HCT116 (cell line): Measurements from ENCODE around the gene RBM14. TPM values are rescaled to one million over a fixed set of nuclear protein-coding genes. Genes with fewer than 3 reads are reported as not detected.

Experiments used
- ATAC-seq: fragments of 200-7000 bp; cut with Tn5 transposase; 2 replicates; pipeline ENCODE4 v1.9.1; 2020; ENCODE audit warnings: mild to moderate bottlenecking, moderate library complexity
- BruUV-seq: library from RNA; stranded (reverse); fragments of 400-500 nt; replicated peaks from 2 replicates; lab custom pipeline; 2021; lab: Mats Ljungman, UMichigan
- CTCF ChIA-PET: fragments of 300-600 bp; sonication (Branson Sonifier 250); formaldehyde crosslinking; loops from one replicate; lab custom pipeline; 2021; ENCODE audit warnings: antibody characterized with exemption; lab: Charles Lee
- POLR2A ChIA-PET: fragments of 300-600, 350-600 bp; sonication (Branson Sonifier 250); formaldehyde crosslinking; loops from one replicate; lab custom pipeline; 2021; ENCODE audit warnings: antibody characterized with exemption; lab: Charles Lee
- RAD21 ChIA-PET, 2 experiments: fragments of 300-600 bp; sonication (Branson Sonifier 250); formaldehyde crosslinking; loops; one replicate each; lab custom pipeline; 2023; ENCODE audit warnings: low total read pairs in 2 of 2; ENCODE audit not compliant: uncharacterized antibody in 2 of 2, unreplicated experiment in 2 of 2, low non-redundant PET in 1 of 2; lab: Charles Lee
- DNase-seq: peaks from one replicate; pipeline ENCODE4 v3.0.0-alpha.2; 2010; ENCODE audit warnings: low read depth, low spot score
- H2AFZ ChIP-seq: fragments of 200-600 bp; shearing (Covaris generic), sonication (generic); 2 replicates; pipeline ENCODE4 v1.6.1; 2017; ENCODE audit warnings: low read depth, mixed run types, mixed read lengths, antibody characterized with exemption, low read length; ENCODE audit not compliant: poor library complexity, severe bottlenecking
- H3K27ac ChIP-seq: 2 replicates; pipeline ENCODE4 v1.5.1; 2012; ENCODE audit warnings: low read depth, low read length
- H3K27me3 ChIP-seq: fragments of 200-600 bp; sonication (generic); 2 replicates; pipeline ENCODE4 v1.6.1; 2016; ENCODE audit warnings: mixed run types, low read length, mixed read lengths; ENCODE audit not compliant: insufficient read depth
- H3K36me3 ChIP-seq, 2 experiments: fragments of 200-500 bp in 1 of 2; fragments of 200-600 bp in 1 of 2; sonication (Bioruptor generic) in 1 of 2; sonication (generic) in 1 of 2; 2 replicates each; pipeline versions ENCODE4 v1.5.1 to v1.6.1; 2014 to 2016; ENCODE audit warnings: low read length in 2 of 2, inconsistent platforms in 1 of 2, mixed read lengths in 1 of 2, mixed run types in 1 of 2; ENCODE audit not compliant: insufficient read depth in 2 of 2, control insufficient read depth in 1 of 2
- H3K4me1 ChIP-seq, 2 experiments: fragments of 200-600 bp in 1 of 2; sonication (generic) in 1 of 2; 2 replicates each; pipeline versions ENCODE4 v1.5.1 to v1.6.1; 2012 to 2017; ENCODE audit warnings: low read length in 2 of 2, inconsistent platforms in 1 of 2, mild to moderate bottlenecking in 1 of 2, mixed read lengths in 1 of 2, mixed run types in 1 of 2, moderate library complexity in 1 of 2; ENCODE audit not compliant: insufficient read depth in 2 of 2, control insufficient read depth in 1 of 2
- H3K4me2 ChIP-seq: fragments of 200-600 bp; sonication (generic); 2 replicates; pipeline ENCODE4 v1.6.1; 2017; ENCODE audit warnings: mixed run types, low read length, mixed read lengths
- H3K4me3 ChIP-seq, 2 experiments: fragments of 200-600 bp in 1 of 2; sonication (generic) in 1 of 2; replicated peaks in 1 of 2; 2 replicates each; pipeline ENCODE4 v1.5.1; 2011 to 2016; ENCODE audit warnings: low read length in 2 of 2, control low read depth in 1 of 2, low read depth in 1 of 2, mild to moderate bottlenecking in 1 of 2, mixed read lengths in 1 of 2, mixed run types in 1 of 2
- H3K79me2 ChIP-seq: fragments of 200-600 bp; sonication (generic); 2 replicates; pipeline ENCODE4 v1.6.1; 2017; ENCODE audit warnings: mild to moderate bottlenecking, mixed run types, low read length, moderate library complexity, mixed read lengths; ENCODE audit not compliant: insufficient read depth
- H3K9ac ChIP-seq: fragments of 200-600 bp; sonication (generic); 2 replicates; pipeline ENCODE4 v1.6.1; 2016; ENCODE audit warnings: low read length, mixed read lengths
- H3K9me2 ChIP-seq: fragments of 200-600 bp; sonication (generic), shearing (Covaris generic); 2 replicates; pipeline ENCODE4 v1.6.1; 2017; ENCODE audit warnings: mixed run types, mild to moderate bottlenecking, moderate library complexity; ENCODE audit not compliant: insufficient read depth
- H3K9me3 ChIP-seq, 2 experiments: fragments of 200-500 bp in 1 of 2; fragments of 200-600 bp in 1 of 2; sonication (Bioruptor generic) in 1 of 2; sonication (generic) in 1 of 2; 2 replicates each; pipeline ENCODE4 v1.6.1; 2014 to 2017; ENCODE audit warnings: low read length in 2 of 2, mixed read lengths in 2 of 2, inconsistent platforms in 1 of 2, low read depth in 1 of 2, mild to moderate bottlenecking in 1 of 2, mixed run types in 1 of 2, moderate library complexity in 1 of 2; ENCODE audit not compliant: control insufficient read depth in 1 of 2, insufficient read depth in 1 of 2
- H4K20me1 ChIP-seq: fragments of 200-600 bp; sonication (generic), shearing (Covaris generic); 2 replicates; pipeline ENCODE4 v1.6.1; 2017; ENCODE audit warnings: mixed run types, mild to moderate bottlenecking, moderate library complexity; ENCODE audit not compliant: insufficient read depth
- CBX3 ChIP-seq: IDR thresholded peaks from 2 replicates; pipeline ENCODE4 v1.6.1; 2012; ENCODE audit warnings: low read depth
- ELF1 ChIP-seq: IDR thresholded peaks from 2 replicates; pipeline ENCODE4 v1.6.1; 2012; ENCODE audit warnings: low read depth, borderline replicate concordance
- EZH2phosphoT487 ChIP-seq: fragments of 200-600 bp; IDR thresholded peaks from 2 replicates; pipeline ENCODE4 v1.6.1; 2018; ENCODE audit warnings: antibody characterized with exemption, borderline replicate concordance
- MAX ChIP-seq: IDR thresholded peaks from 2 replicates; pipeline ENCODE4 v1.6.1; 2012
- POLR2A ChIP-seq: IDR thresholded peaks from 2 replicates; pipeline ENCODE4 v1.7.0; 2011; ENCODE audit warnings: borderline replicate concordance; ENCODE audit not compliant: insufficient read depth, insufficient read length; ENCODE audit errors: extremely low read depth
- POLR2AphosphoS5 ChIP-seq: IDR thresholded peaks from 2 replicates; pipeline ENCODE4 v1.6.1; 2011; ENCODE audit warnings: mild to moderate bottlenecking, low read depth, low read length, moderate library complexity
- SIN3A ChIP-seq: IDR thresholded peaks from 2 replicates; pipeline ENCODE4 v1.6.1; 2012; ENCODE audit warnings: low read depth
- SRF ChIP-seq: IDR thresholded peaks from 2 replicates; pipeline ENCODE4 v1.6.1; 2012; ENCODE audit warnings: low read depth
- TCF7L2 ChIP-seq: IDR thresholded peaks from 2 replicates; pipeline ENCODE4 v1.7.0; 2011; ENCODE audit warnings: borderline replicate concordance, inconsistent platforms; ENCODE audit not compliant: insufficient read depth, insufficient read length; ENCODE audit errors: extremely low read depth
- ZFX ChIP-seq: fragments of 450-650 bp; IDR thresholded peaks from 2 replicates; pipeline ENCODE4 v1.6.1; 2017
- intact Hi-C: fragments of 100-400 bp; cut with micrococcal nuclease; formaldehyde crosslinking; loops from 2 replicates; pipeline ENCODE4 v1.10.0; 2022
- total RNA-seq: library from RNA; stranded (reverse); gene quantifications from one replicate; pipeline ENCODE4 v1.2.1, GENCODE V29; 2021; ENCODE audit not compliant: unreplicated experiment
- TF ChIP-seq, protein P1 (sequence below): IDR thresholded peaks from 2 replicates; pipeline ENCODE4 v1.6.1; 2012; ENCODE audit warnings: low read depth
- TF ChIP-seq, protein P2 (sequence below): IDR thresholded peaks from 2 replicates; pipeline ENCODE4 v1.6.1; 2012
- TF ChIP-seq, protein P3 (sequence below): IDR thresholded peaks from 2 replicates; pipeline ENCODE4 v1.6.1; 2011; ENCODE audit warnings: mild to moderate bottlenecking, low read length, moderate library complexity; ENCODE audit not compliant: insufficient replicate concordance; ENCODE audit errors: extremely low read depth

The RBM14 gene
- total RNA-seq, 1 experiment from 2014 or later = 95.3 TPM

- H3K4me1 ChIP-seq = no peaks in the 10 kb centered on the region
- CTCF ChIA-PET = interaction anchor here (0.7 kb wide), 1 partner anchor 8 kb away, joined by 3 read pairs; the partner anchor contains the start of gene CCDC87
- no peaks in the 10 kb centered on the region for H3K9me3 ChIP-seq
- peaks cover 2 to 4% of the 10 kb centered on the region in 2 experiments; a peak in 2 of 4 replicates for H3K36me3 ChIP-seq
- no TSS peak for BruUV-seq
- no peak for TF ChIP-seq POLR2AphosphoS5
- TF ChIP-seq MAX = no peak
- TF ChIP-seq ELF1 = no peak
- TF ChIP-seq SRF = no peak
- TF ChIP-seq ZFX = no peak
- no peak for TF ChIP-seq SIN3A
- no peak for TF ChIP-seq TCF7L2
- TF ChIP-seq CBX3 = no peak
- ATAC-seq (no peak), DNase-seq (no peak)
- no peak overlapping the region for H3K4me2 ChIP-seq
- H3K79me2 ChIP-seq = no peaks in the 10 kb centered on the region; the same call in 1 of the 2 replicates
- H3K9me2 ChIP-seq = no peaks in the 10 kb centered on the region
- RAD21 ChIA-PET = no interaction called here
- H3K4me3 ChIP-seq = no peak overlapping the region
- intact Hi-C loops = no loop called here
- no peaks in the 10 kb centered on the region for H4K20me1 ChIP-seq
- H3K27me3 ChIP-seq = no peaks in the 10 kb centered on the region
- H3K27ac ChIP-seq = no peak overlapping the region
- H3K9ac ChIP-seq = no peak overlapping the region
- POLR2A ChIA-PET = interaction anchor here (0.8 kb wide), 1 partner anchor 37 kb away, joined by 3 read pairs; the partner anchor contains the start of gene RBM4
- H2AFZ ChIP-seq = no peak overlapping the region
Measured at GRCh38 chr11:66600631-66601233, 15.7 kb upstream of the RBM14 start.

DNA sequence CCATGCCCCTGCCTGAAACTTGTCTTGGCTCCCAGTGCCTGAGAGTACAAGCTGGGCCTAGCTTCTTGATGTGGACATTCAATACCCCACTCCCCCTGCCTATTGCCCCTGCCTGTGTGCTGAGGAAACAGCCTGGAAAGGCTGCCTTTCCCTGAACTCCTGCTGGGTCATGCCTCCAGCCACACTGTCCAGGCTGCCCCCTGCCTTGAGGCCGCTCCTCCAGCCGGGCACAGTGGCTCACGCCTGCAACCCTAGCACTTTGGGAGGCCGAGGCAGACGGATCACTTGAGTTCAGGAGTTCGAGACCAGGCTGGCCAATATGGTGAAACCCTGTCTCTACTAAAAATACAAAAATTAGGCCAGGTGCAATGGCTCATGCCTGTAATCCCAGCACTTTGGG lies 13.4 kb upstream of the RBM14 start:
- no peaks in the 10 kb centered on the region for H3K9me3 ChIP-seq
- H3K9ac ChIP-seq = no peak overlapping the region
- no peaks in the 10 kb centered on the region for H3K79me2 ChIP-seq
- ChIA-PET POLR2A (no interaction called here), CTCF (no interaction called here), RAD21 (no interaction called here)
- BruUV-seq = no TSS peak
- no peak overlapping the region for H2AFZ ChIP-seq
- H3K4me2 ChIP-seq = no peak overlapping the region
- ATAC-seq (no peak), DNase-seq (no peak)
- intact Hi-C loops = no loop called here
- no peaks in the 10 kb centered on the region for H4K20me1 ChIP-seq
- H3K4me1 ChIP-seq = peaks cover 0 to 6% of the 10 kb centered on the region in 2 experiments; a peak in 1 of 4 replicates
- no peaks in the 10 kb centered on the region for H3K27me3 ChIP-seq
- peaks cover 2 to 4% of the 10 kb centered on the region in 2 experiments; a peak in 3 of 4 replicates for H3K36me3 ChIP-seq
- no peaks in the 10 kb centered on the region for H3K9me2 ChIP-seq
- no peak overlapping the region for H3K4me3 ChIP-seq
- H3K27ac ChIP-seq = no peak overlapping the region
- no peak for TF ChIP-seq CBX3
- TF ChIP-seq POLR2A = no peak
- no peak for TF ChIP-seq MAX
- TF ChIP-seq, protein P1, sequence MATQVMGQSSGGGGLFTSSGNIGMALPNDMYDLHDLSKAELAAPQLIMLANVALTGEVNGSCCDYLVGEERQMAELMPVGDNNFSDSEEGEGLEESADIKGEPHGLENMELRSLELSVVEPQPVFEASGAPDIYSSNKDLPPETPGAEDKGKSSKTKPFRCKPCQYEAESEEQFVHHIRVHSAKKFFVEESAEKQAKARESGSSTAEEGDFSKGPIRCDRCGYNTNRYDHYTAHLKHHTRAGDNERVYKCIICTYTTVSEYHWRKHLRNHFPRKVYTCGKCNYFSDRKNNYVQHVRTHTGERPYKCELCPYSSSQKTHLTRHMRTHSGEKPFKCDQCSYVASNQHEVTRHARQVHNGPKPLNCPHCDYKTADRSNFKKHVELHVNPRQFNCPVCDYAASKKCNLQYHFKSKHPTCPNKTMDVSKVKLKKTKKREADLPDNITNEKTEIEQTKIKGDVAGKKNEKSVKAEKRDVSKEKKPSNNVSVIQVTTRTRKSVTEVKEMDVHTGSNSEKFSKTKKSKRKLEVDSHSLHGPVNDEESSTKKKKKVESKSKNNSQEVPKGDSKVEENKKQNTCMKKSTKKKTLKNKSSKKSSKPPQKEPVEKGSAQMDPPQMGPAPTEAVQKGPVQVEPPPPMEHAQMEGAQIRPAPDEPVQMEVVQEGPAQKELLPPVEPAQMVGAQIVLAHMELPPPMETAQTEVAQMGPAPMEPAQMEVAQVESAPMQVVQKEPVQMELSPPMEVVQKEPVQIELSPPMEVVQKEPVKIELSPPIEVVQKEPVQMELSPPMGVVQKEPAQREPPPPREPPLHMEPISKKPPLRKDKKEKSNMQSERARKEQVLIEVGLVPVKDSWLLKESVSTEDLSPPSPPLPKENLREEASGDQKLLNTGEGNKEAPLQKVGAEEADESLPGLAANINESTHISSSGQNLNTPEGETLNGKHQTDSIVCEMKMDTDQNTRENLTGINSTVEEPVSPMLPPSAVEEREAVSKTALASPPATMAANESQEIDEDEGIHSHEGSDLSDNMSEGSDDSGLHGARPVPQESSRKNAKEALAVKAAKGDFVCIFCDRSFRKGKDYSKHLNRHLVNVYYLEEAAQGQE = no peak
- TF ChIP-seq, protein P2, sequence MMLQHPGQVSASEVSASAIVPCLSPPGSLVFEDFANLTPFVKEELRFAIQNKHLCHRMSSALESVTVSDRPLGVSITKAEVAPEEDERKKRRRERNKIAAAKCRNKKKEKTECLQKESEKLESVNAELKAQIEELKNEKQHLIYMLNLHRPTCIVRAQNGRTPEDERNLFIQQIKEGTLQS = no peak
- no peak for TF ChIP-seq EZH2phosphoT487
- TF ChIP-seq, protein P3, sequence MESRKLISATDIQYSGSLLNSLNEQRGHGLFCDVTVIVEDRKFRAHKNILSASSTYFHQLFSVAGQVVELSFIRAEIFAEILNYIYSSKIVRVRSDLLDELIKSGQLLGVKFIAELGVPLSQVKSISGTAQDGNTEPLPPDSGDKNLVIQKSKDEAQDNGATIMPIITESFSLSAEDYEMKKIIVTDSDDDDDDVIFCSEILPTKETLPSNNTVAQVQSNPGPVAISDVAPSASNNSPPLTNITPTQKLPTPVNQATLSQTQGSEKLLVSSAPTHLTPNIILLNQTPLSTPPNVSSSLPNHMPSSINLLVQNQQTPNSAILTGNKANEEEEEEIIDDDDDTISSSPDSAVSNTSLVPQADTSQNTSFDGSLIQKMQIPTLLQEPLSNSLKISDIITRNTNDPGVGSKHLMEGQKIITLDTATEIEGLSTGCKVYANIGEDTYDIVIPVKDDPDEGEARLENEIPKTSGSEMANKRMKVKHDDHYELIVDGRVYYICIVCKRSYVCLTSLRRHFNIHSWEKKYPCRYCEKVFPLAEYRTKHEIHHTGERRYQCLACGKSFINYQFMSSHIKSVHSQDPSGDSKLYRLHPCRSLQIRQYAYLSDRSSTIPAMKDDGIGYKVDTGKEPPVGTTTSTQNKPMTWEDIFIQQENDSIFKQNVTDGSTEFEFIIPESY = no peak
- no peak for TF ChIP-seq POLR2AphosphoS5
